Measurements from ENCODE around the gene PCBP3.

The PCBP3 gene

GRCh38 chr21:45862543-45863207 is 219.2 kb downstream of the PCBP3 start:
- no peak for DNase-seq (ENCODE audit: low spot score)

GRCh38 chr21:45863267-45863666 is 219.7 kb downstream of the PCBP3 start:
- DNase-seq (ENCODE audit: low spot score), result no peak

GRCh38 chr21:45863751-45864150 is 220.2 kb downstream of the PCBP3 start:
- DNase-seq (ENCODE audit: low spot score), result no peak

GRCh38 chr21:45864436-45864835 is 220.9 kb downstream of the PCBP3 start:
- no peak for DNase-seq (ENCODE audit: low spot score)

GRCh38 chr21:45865106-45865835 is 221.7 kb downstream of the PCBP3 start:
- DNase-seq (ENCODE audit: low spot score), result no peak

- DNase-seq (ENCODE audit: low spot score), result no peak
These were observed 223.0 kb downstream of the PCBP3 start for GRCh38 chr21:45866551-45866950.

- DNase-seq (ENCODE audit: low spot score), result no peak
These were observed 223.6 kb downstream of the PCBP3 start for GRCh38 chr21:45867041-45867666.

- no peak for DNase-seq (ENCODE audit: low spot score)
These were observed 224.2 kb downstream of the PCBP3 start for GRCh38 chr21:45867671-45868081.

- no peak for DNase-seq (ENCODE audit: low spot score)
These were observed 224.6 kb downstream of the PCBP3 start for GRCh38 chr21:45868086-45868485.

GRCh38 chr21:45868488-45868887 is 225.0 kb downstream of the PCBP3 start:
- no peak for DNase-seq (ENCODE audit: low spot score)

GRCh38 chr21:45869121-45870007 is 225.8 kb downstream of the PCBP3 start:
- DNase-seq (ENCODE audit: low spot score), result no peak

- no peak for DNase-seq (ENCODE audit: low spot score)
These were observed 226.9 kb downstream of the PCBP3 start for GRCh38 chr21:45870421-45870820.

- DNase-seq (ENCODE audit: low spot score), result no peak
These were observed 227.5 kb downstream of the PCBP3 start for GRCh38 chr21:45870851-45871615.

GRCh38 chr21:45871616-45872236 is 228.2 kb downstream of the PCBP3 start:
- no peak for DNase-seq (ENCODE audit: low spot score)

- DNase-seq (ENCODE audit: low spot score), result no peak
These were observed 228.9 kb downstream of the PCBP3 start for GRCh38 chr21:45872471-45872870.

GRCh38 chr21:45872902-45873301 is 229.4 kb downstream of the PCBP3 start:
- no peak for DNase-seq (ENCODE audit: low spot score)

- DNase-seq (ENCODE audit: low spot score), result no peak
These were observed 229.9 kb downstream of the PCBP3 start for GRCh38 chr21:45873418-45873817.

GRCh38 chr21:45873866-45874265 is 230.3 kb downstream of the PCBP3 start:
- DNase-seq (ENCODE audit: low spot score), result no peak

- no peak for DNase-seq (ENCODE audit: low spot score)
These were observed 231.3 kb downstream of the PCBP3 start for GRCh38 chr21:45874716-45875415.

GRCh38 chr21:45875416-45875760 is 231.9 kb downstream of the PCBP3 start:
- no peak for DNase-seq (ENCODE audit: low spot score)
